GM12878 (cell line): Measurements from ENCODE around the gene SMG6. TPM values are rescaled to one million over a fixed set of nuclear protein-coding genes. Genes with fewer than 3 reads are reported as not detected.

ENCODE experiments used
- ATAC-seq: fragments of 200-7000 bp; cut with Tn5 transposase; 3 replicates; pipeline ENCODE4 v1.9.1; 2020; ENCODE audit warnings: mild to moderate bottlenecking, moderate library complexity
- BruUV-seq: library from RNA; stranded (reverse); fragments of 400-500 nt; replicated peaks from 2 replicates; lab custom pipeline; 2021; lab: Mats Ljungman, UMichigan
- CTCF ChIA-PET: fragments of 300-600 bp; sonication (Branson Sonifier 250); formaldehyde crosslinking; extraction: SDS; loops from one replicate; lab custom pipeline; 2021; ENCODE audit warnings: inconsistent platforms; lab: Yijun Ruan, JAX
- POLR2A ChIA-PET: fragments of 350-600 bp; formaldehyde crosslinking; extraction: SDS; loops from one replicate; lab custom pipeline; 2021; ENCODE audit warnings: inconsistent platforms; lab: Charles Lee
- RAD21 ChIA-PET: fragments of 300-600 bp; sonication (Branson Sonifier 250); formaldehyde crosslinking; loops from one replicate; lab custom pipeline; 2023; ENCODE audit warnings: antibody characterized with exemption; ENCODE audit not compliant: unreplicated experiment; lab: Charles Lee
- SMC1A ChIA-PET: fragments of 300-600 bp; sonication (Branson Sonifier 250); formaldehyde crosslinking; loops from one replicate; lab custom pipeline; 2023; ENCODE audit not compliant: unreplicated experiment, uncharacterized antibody; lab: Charles Lee
- DNase-seq: peaks from one replicate; pipeline ENCODE4 v3.0.0-alpha.2; 2011; ENCODE audit warnings: low read depth, low spot score
- FAIRE-seq: peaks from 3 replicates; lab custom pipeline; 2011; peaks lifted over from hg19 to GRCh38; lab: Jason Lieb, UNC
- H2AFZ ChIP-seq: 2 replicates; pipeline ENCODE4 v1.6.0; 2011; ENCODE audit warnings: low read depth, low read length, control low read depth; ENCODE audit not compliant: control insufficient read depth
- H3K27ac ChIP-seq: 2 replicates; pipeline ENCODE4 v1.5.1; 2011; ENCODE audit warnings: control low read depth; ENCODE audit not compliant: control insufficient read depth, insufficient read depth
- H3K27me3 ChIP-seq, 2 experiments: replicated peaks in 1 of 2; 2 replicates each; pipeline versions ENCODE4 v1.6.0 to v1.6.1; 2011; ENCODE audit warnings: low read length in 1 of 2; ENCODE audit not compliant: control insufficient read depth in 2 of 2, insufficient read depth in 2 of 2
- H3K36me3 ChIP-seq, 2 experiments: 2 replicates each; pipeline ENCODE4 v1.5.1; 2011; ENCODE audit warnings: low read length in 1 of 2; ENCODE audit not compliant: control insufficient read depth in 2 of 2, insufficient read depth in 2 of 2
- H3K4me1 ChIP-seq: 2 replicates; pipeline ENCODE4 v1.6.1; 2011; ENCODE audit warnings: mild to moderate bottlenecking, low read length, moderate library complexity, mixed read lengths; ENCODE audit not compliant: control insufficient read depth, insufficient read depth
- H3K4me2 ChIP-seq: 2 replicates; pipeline ENCODE4 v1.6.0; 2011; ENCODE audit warnings: control low read depth; ENCODE audit not compliant: control insufficient read depth, insufficient read depth
- H3K4me3 ChIP-seq: fragments of 200-600 bp; sonication (generic); 2 replicates; pipeline ENCODE4 v1.5.1; 2016
- H3K79me2 ChIP-seq: 2 replicates; pipeline ENCODE4 v1.6.0; 2011; ENCODE audit warnings: low read length; ENCODE audit not compliant: control insufficient read depth, insufficient read depth
- H3K9ac ChIP-seq: 2 replicates; pipeline ENCODE4 v1.8.0; 2011; ENCODE audit warnings: low read length, control low read depth, mixed read lengths; ENCODE audit not compliant: control insufficient read depth, insufficient read depth
- H3K9me3 ChIP-seq: replicated peaks from 3 replicates; pipeline ENCODE4 v1.5.1; 2011; ENCODE audit warnings: mild to moderate bottlenecking, low read length; ENCODE audit not compliant: control insufficient read depth, insufficient read depth
- H4K20me1 ChIP-seq: 2 replicates; pipeline ENCODE4 v1.6.0; 2011; ENCODE audit not compliant: control insufficient read depth, insufficient read depth
- ATF7 ChIP-seq: fragments of 450-650 bp; IDR thresholded peaks from 2 replicates; pipeline ENCODE4 v1.6.1; 2016; ENCODE audit warnings: low read depth, mild to moderate bottlenecking
- CHD2 ChIP-seq: IDR thresholded peaks from 2 replicates; pipeline ENCODE4 v1.6.1; 2011; ENCODE audit warnings: low read depth, low read length, improper control_type of control experiment, borderline replicate concordance
- HDGF ChIP-seq: fragments of 450-650 bp; IDR thresholded peaks from 2 replicates; pipeline ENCODE4 v1.6.1; 2016; ENCODE audit warnings: antibody characterized with exemption
- KLF5 ChIP-seq: fragments of 450-650 bp; IDR thresholded peaks from 2 replicates; pipeline ENCODE4 v1.6.1; 2014; ENCODE audit warnings: mild to moderate bottlenecking; ENCODE audit not compliant: partially characterized antibody
- PAX8 ChIP-seq: fragments of 450-650 bp; IDR thresholded peaks from 2 replicates; pipeline ENCODE4 v1.6.1; 2017; ENCODE audit warnings: mild to moderate bottlenecking, moderate library complexity
- PML ChIP-seq: IDR thresholded peaks from 2 replicates; pipeline ENCODE4 v1.6.1; 2012; ENCODE audit warnings: low read length, inconsistent platforms
- POLR2AphosphoS5 ChIP-seq: IDR thresholded peaks from 2 replicates; pipeline ENCODE4 v1.6.1; 2011; ENCODE audit warnings: mild to moderate bottlenecking, low read length, inconsistent platforms
- RBBP5 ChIP-seq: fragments of 200-600 bp; sonication (generic); conservative IDR thresholded peaks from 2 replicates; pipeline ENCODE4 v1.6.1; 2016
- RELA ChIP-seq: fragments of 450-650 bp; IDR thresholded peaks from 2 replicates; pipeline ENCODE4 v1.8.0; 2014; ENCODE audit warnings: borderline replicate concordance; ENCODE audit not compliant: partially characterized antibody
- RUNX3 ChIP-seq: IDR thresholded peaks from 2 replicates; pipeline ENCODE4 v1.6.1; 2012; ENCODE audit warnings: low read length, inconsistent platforms
- SIN3A ChIP-seq: IDR thresholded peaks from 2 replicates; pipeline ENCODE4 v1.6.1; 2012; ENCODE audit warnings: low read depth, low read length, improper control_type of control experiment
- SMARCA5 ChIP-seq: fragments of 450-650 bp; IDR thresholded peaks from 2 replicates; pipeline ENCODE4 v1.6.1; 2017; ENCODE audit warnings: mild to moderate bottlenecking
- SPI1 ChIP-seq: IDR thresholded peaks from 2 replicates; pipeline ENCODE4 v1.6.1; 2011; ENCODE audit warnings: low read depth, mild to moderate bottlenecking, low read length, moderate library complexity, borderline replicate concordance; ENCODE audit not compliant: insufficient read depth
- SREBF2 ChIP-seq: IDR thresholded peaks from 2 replicates; pipeline ENCODE4 v1.6.1; 2012; ENCODE audit warnings: mild to moderate bottlenecking, low read length
- SUZ12 ChIP-seq: fragments of 200-600 bp; sonication (generic); IDR thresholded peaks from one replicate; pipeline ENCODE4 v1.6.1; 2018; ENCODE audit warnings: antibody characterized with exemption, mild to moderate bottlenecking; ENCODE audit not compliant: unreplicated experiment
- TARDBP ChIP-seq: IDR thresholded peaks from 2 replicates; pipeline ENCODE4 v1.6.1; 2016; ENCODE audit warnings: borderline replicate concordance
- TCF7 ChIP-seq: IDR thresholded peaks from 2 replicates; pipeline ENCODE4 v1.6.1; 2014; ENCODE audit warnings: antibody characterized with exemption, borderline replicate concordance
- ZNF217 ChIP-seq: fragments of 450-650 bp; IDR thresholded peaks from 2 replicates; pipeline ENCODE4 v1.6.1; 2017; ENCODE audit warnings: antibody characterized with exemption, mild to moderate bottlenecking
- WGBS: methylation state at CpG from one replicate; pipeline ENCODE4 v1.1.6; 2016; ENCODE audit warnings: low lambda C conversion rate; ENCODE audit not compliant: insufficient replicate concordance, insufficient coverage; ENCODE audit errors: missing lambda C conversion rate; 5-methylcytosine and 5-hydroxymethylcytosine counted together
- in situ Hi-C: fragments of 300-500 bp; cut with MboI; formaldehyde crosslinking; loops from 9 replicates; pipeline ENCODE4 v1.14.3; 2018; ENCODE audit warnings: mixed read lengths
- intact Hi-C: fragments of 100-400 bp; cut with micrococcal nuclease; formaldehyde crosslinking; loops from one replicate; pipeline ENCODE4 v1.14.2; 2022; ENCODE audit not compliant: unreplicated experiment
- polyA plus RNA-seq, 11 experiments: library from polyadenylated mRNA; depleted of rRNA in 4 of 11; unstranded in 6 of 11; stranded (reverse) in 5 of 11; fragments of >200 nt; fragmentation: Nextera tagmentation in 4 of 11; fragmentation: Illumina TruSeq in 1 of 11; extraction: Ambion mirVana in 4 of 11; extraction: Trizol in 1 of 11; gene quantifications; 1 replicate in 1 of 11; 2 replicates in 10 of 11; pipeline versions ENCODE4 v1.2.1 to v1.2.3, GENCODE V29; 2011 to 2016; ENCODE audit warnings: inconsistent platforms in 2 of 11, missing spikeins in 2 of 11, low read depth in 1 of 11
- total RNA-seq, 4 experiments: library from RNA; depleted of rRNA in 3 of 4; stranded (reverse); fragments of >200 nt in 3 of 4; fragmentation: Illumina TruSeq in 1 of 4; extraction: Trizol in 1 of 4; gene quantifications; 2 replicates each; pipeline versions ENCODE4 v1.2.1 to v1.2.3, GENCODE V29; 2013 to 2021
- TF ChIP-seq, protein P1 (sequence below): fragments of 450-650 bp; IDR thresholded peaks from 2 replicates; pipeline ENCODE4 v1.6.1; 2016; ENCODE audit warnings: mild to moderate bottlenecking, moderate library complexity, borderline replicate concordance
- TF ChIP-seq, protein P2 (sequence below): fragments of 450-650 bp; IDR thresholded peaks from 2 replicates; pipeline ENCODE4 v1.6.1; 2016; ENCODE audit warnings: mild to moderate bottlenecking

Gene SMG6
- total and polyA plus RNA-seq, 10 of the 15 experiments (the other 5 are each of a cell fraction or from before 2014, with no cell fraction given): 0.58 to 28.7 (median 15.7) TPM

DNA sequence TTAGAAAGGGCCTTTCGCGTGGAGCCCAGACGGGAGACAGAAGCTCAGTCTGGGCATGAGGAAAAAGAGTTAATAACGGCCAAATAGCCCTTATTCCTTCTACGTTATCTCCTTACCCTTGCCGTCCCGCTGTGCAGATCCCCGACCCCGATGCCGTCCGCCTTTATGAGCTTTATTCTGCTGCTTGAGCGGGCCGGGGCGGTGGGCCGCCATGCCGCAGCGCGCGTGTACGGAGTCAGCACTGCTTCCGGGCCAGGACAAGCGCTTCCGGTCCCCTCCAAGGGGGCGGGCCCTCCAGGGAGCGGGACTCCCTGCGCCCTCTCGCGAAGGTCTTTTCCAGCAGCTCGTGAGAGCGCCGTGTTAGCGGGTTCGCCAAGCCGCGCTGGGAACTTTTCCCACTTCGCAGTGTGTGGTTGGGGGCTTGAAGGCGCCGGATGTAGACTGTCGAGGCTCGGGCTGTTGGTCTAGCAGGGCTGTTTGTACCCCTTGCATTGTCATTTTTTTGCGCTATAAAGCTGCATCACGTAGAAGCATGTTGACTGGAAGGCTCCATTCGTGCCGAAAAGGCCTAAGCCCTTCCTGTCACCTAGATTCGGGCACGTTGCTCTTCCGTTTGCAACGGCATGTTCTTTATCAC lies 32.7 kb upstream of the SMG6 start, which contains the start of gene TSR1:
TSR1 (minus strand) TSS at position 243 of the 637 bp plus-strand sequence; CDS start at position 213, 30 bp downstream.
- in situ Hi-C loops: no loop called here
- H3K4me1 ChIP-seq: peaks cover 5% of the 10 kb centered on the region
- peak within 1 kb of the TSS; percentile 100 for H3K4me2 ChIP-seq
- peak; percentile 86 for FAIRE-seq
- H3K27ac ChIP-seq: peak within 1 kb of the TSS; percentile 86
- peak; percentile 55 for DNase-seq
- peak within 1 kb of the TSS; percentile 92 for H3K4me3 ChIP-seq
- H3K27me3 ChIP-seq: no peaks in the 10 kb centered on the region
- H3K9ac ChIP-seq: peak within 1 kb of the TSS; percentile 90
- intact Hi-C loops: loop anchor here (2.0 to 5.0 kb wide), 2 partner anchors 70 to 284 kb away; no protein-coding TSS in a partner anchor
- H3K36me3 ChIP-seq: peaks cover 5 to 27% of the 10 kb centered on the region in 2 experiments
- BruUV-seq: no TSS peak
- peak; percentile 94 for ATAC-seq
- CTCF ChIA-PET: interaction anchor here (0.5 to 3.1 kb wide), 16 partner anchors 12 to 298 kb away, joined by 3 to 13 read pairs (median 4); partner anchors contain the start of gene SMG6
- H3K79me2 ChIP-seq: peaks cover 54% of the 10 kb centered on the region
- H2AFZ ChIP-seq: peak within 1 kb of the TSS; percentile 86
- H4K20me1 ChIP-seq: no peaks in the 10 kb centered on the region
- WGBS: under 1% methylated on average over 48 of the region's 48 CpGs
- no peaks in the 10 kb centered on the region for H3K9me3 ChIP-seq
- SMC1A ChIA-PET: interaction anchor here (0.9 to 2.0 kb wide), 12 partner anchors 16 to 283 kb away, joined by 3 to 8 read pairs (median 4); no protein-coding TSS in a partner anchor
- POLR2A ChIA-PET: interaction anchor here (0.6 to 2.8 kb wide), 10 partner anchors 21 to 619 kb away, joined by 3 to 12 read pairs (median 4); partner anchors contain the start of genes SMG6 and SRR
- RAD21 ChIA-PET: interaction anchor here (0.9 to 2.6 kb wide), 13 partner anchors 15 to 619 kb away, joined by 3 to 11 read pairs (median 4); partner anchors contain the start of genes HIC1, SMG6 and SRR
- TF ChIP-seq SIN3A: peak; percentile 90
- peak; percentile 91 for TF ChIP-seq CHD2
- TF ChIP-seq, protein P1, sequence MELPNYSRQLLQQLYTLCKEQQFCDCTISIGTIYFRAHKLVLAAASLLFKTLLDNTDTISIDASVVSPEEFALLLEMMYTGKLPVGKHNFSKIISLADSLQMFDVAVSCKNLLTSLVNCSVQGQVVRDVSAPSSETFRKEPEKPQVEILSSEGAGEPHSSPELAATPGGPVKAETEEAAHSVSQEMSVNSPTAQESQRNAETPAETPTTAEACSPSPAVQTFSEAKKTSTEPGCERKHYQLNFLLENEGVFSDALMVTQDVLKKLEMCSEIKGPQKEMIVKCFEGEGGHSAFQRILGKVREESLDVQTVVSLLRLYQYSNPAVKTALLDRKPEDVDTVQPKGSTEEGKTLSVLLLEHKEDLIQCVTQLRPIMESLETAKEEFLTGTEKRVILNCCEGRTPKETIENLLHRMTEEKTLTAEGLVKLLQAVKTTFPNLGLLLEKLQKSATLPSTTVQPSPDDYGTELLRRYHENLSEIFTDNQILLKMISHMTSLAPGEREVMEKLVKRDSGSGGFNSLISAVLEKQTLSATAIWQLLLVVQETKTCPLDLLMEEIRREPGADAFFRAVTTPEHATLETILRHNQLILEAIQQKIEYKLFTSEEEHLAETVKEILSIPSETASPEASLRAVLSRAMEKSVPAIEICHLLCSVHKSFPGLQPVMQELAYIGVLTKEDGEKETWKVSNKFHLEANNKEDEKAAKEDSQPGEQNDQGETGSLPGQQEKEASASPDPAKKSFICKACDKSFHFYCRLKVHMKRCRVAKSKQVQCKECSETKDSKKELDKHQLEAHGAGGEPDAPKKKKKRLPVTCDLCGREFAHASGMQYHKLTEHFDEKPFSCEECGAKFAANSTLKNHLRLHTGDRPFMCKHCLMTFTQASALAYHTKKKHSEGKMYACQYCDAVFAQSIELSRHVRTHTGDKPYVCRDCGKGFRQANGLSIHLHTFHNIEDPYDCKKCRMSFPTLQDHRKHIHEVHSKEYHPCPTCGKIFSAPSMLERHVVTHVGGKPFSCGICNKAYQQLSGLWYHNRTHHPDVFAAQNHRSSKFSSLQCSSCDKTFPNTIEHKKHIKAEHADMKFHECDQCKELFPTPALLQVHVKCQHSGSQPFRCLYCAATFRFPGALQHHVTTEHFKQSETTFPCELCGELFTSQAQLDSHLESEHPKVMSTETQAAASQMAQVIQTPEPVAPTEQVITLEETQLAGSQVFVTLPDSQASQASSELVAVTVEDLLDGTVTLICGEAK: peak; percentile 97
- no peak for TF ChIP-seq ZNF217
- TF ChIP-seq ATF7: 0 out of 2 replicates have a peak, but pooled peaks have one; percentile 34
- TF ChIP-seq HDGF: no peak
- peak; percentile 83 for TF ChIP-seq PML
- TF ChIP-seq KLF5: peak; percentile 70
- 0 out of 2 replicates have a peak, but pooled peaks have one; percentile 36 for TF ChIP-seq TARDBP
- TF ChIP-seq RELA: peak; percentile 88
- TF ChIP-seq SREBF2: peak; percentile 68
- peak; percentile 90 for TF ChIP-seq POLR2AphosphoS5
- TF ChIP-seq TCF7: no peak
- no peak for TF ChIP-seq SUZ12
- TF ChIP-seq SMARCA5: 0 out of 2 replicates have a peak, but pooled peaks have one; percentile 26
- TF ChIP-seq PAX8: no peak
- no peak for TF ChIP-seq RBBP5
- peak; percentile 44 for TF ChIP-seq RUNX3
- TF ChIP-seq SPI1: no peak
- TF ChIP-seq, protein P2, sequence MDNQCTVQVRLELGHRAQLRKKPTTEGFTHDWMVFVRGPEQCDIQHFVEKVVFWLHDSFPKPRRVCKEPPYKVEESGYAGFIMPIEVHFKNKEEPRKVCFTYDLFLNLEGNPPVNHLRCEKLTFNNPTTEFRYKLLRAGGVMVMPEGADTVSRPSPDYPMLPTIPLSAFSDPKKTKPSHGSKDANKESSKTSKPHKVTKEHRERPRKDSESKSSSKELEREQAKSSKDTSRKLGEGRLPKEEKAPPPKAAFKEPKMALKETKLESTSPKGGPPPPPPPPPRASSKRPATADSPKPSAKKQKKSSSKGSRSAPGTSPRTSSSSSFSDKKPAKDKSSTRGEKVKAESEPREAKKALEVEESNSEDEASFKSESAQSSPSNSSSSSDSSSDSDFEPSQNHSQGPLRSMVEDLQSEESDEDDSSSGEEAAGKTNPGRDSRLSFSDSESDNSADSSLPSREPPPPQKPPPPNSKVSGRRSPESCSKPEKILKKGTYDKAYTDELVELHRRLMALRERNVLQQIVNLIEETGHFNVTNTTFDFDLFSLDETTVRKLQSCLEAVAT: peak; percentile 80
